Measurements from ENCODE around the gene RSU1. TPM values are rescaled to one million over a fixed set of nuclear protein-coding genes. Genes with fewer than 3 reads are reported as not detected.

Gene RSU1
- total RNA-seq, 4 donors from 2014 or later, result 25.1 to 61.6 (median 44.7) TPM

- Histone ChIP-seq H3K4me3 (no peak overlapping the region), H3K4me1 (no peaks in the 10 kb centered on the region), H3K27me3 (no peaks in the 10 kb centered on the region), H3K27ac (no peak overlapping the region), H3K36me3 (no peaks in the 10 kb centered on the region), H3K9me3 (no peaks in the 10 kb centered on the region)
- TF ChIP-seq EP300 (IDR thresholded peaks at IDR 0.05) (no peak), CTCF (IDR thresholded peaks at IDR 0.05) (no peak), POLR2A (IDR thresholded peaks at IDR 0.05) (no peak)
- DNase-seq (ENCODE audit: low spot score in 2 of 2), result no peak
- 88 to 90% methylated on average over 3 of the region's 3 CpGs for WGBS, 2 donors
Measured at GRCh38 chr10:16643502-16643901, 173.7 kb downstream of the RSU1 start.

GRCh38 chr10:16640153-16640552, 177.1 kb downstream of the RSU1 start:
- H3K4me3 ChIP-seq, result no peak overlapping the region
- 60 to 76% methylated on average over 2 of the region's 2 CpGs for WGBS, 2 donors
- DNase-seq (ENCODE audit: low spot score in 2 of 2), result no peak
- TF ChIP-seq EP300 (IDR thresholded peaks at IDR 0.05) (no peak), POLR2A (IDR thresholded peaks at IDR 0.05) (no peak), CTCF (IDR thresholded peaks at IDR 0.05) (no peak)
- H3K27me3 ChIP-seq, result no peaks in the 10 kb centered on the region
- no peaks in the 10 kb centered on the region for H3K9me3 ChIP-seq
- H3K4me1 ChIP-seq, result no peaks in the 10 kb centered on the region
- no peak overlapping the region for H3K27ac ChIP-seq
- no peaks in the 10 kb centered on the region for H3K36me3 ChIP-seq

- no peaks in the 10 kb centered on the region for H3K9me3 ChIP-seq
- H3K27me3 ChIP-seq, result no peaks in the 10 kb centered on the region
- H3K4me3 ChIP-seq, result no peak overlapping the region
- no peak for DNase-seq (ENCODE audit: low spot score in 2 of 2)
- no peak overlapping the region for H3K27ac ChIP-seq
- H3K36me3 ChIP-seq, result no peaks in the 10 kb centered on the region
- WGBS, 2 donors, result 72 to 77% methylated on average over 4 of the region's 4 CpGs
- H3K4me1 ChIP-seq, result no peaks in the 10 kb centered on the region
- TF ChIP-seq POLR2A (IDR thresholded peaks at IDR 0.05) (no peak), CTCF (IDR thresholded peaks at IDR 0.05) (no peak), EP300 (IDR thresholded peaks at IDR 0.05) (no peak)
Measured at GRCh38 chr10:16639471-16639870, 177.8 kb downstream of the RSU1 start.

- H3K27ac ChIP-seq, result no peak overlapping the region
- peaks cover 0 to 9% (median 0%) of the 10 kb centered on the region in 3 donors for H3K36me3 ChIP-seq
- TF ChIP-seq EP300 (IDR thresholded peaks at IDR 0.05), result no peak
- TF ChIP-seq CTCF (IDR thresholded peaks at IDR 0.05), result no peak
- no peak for TF ChIP-seq POLR2A (IDR thresholded peaks at IDR 0.05)
- H3K27me3 ChIP-seq, result no peaks in the 10 kb centered on the region
- no peaks in the 10 kb centered on the region for H3K9me3 ChIP-seq
- H3K4me1 ChIP-seq, result no peaks in the 10 kb centered on the region
- WGBS, 2 donors, result 91 to 92% methylated on average over 5 of the region's 5 CpGs
- H3K4me3 ChIP-seq, result no peak overlapping the region
- DNase-seq (ENCODE audit: low spot score in 2 of 2), result no peak
Measured at GRCh38 chr10:16632996-16633395, 184.2 kb downstream of the RSU1 start.

GRCh38 chr10:16626697-16627096, 190.5 kb downstream of the RSU1 start:
- Histone ChIP-seq H3K27me3 (no peaks in the 10 kb centered on the region), H3K4me3 (no peak overlapping the region), H3K27ac (no peak overlapping the region), H3K4me1 (no peaks in the 10 kb centered on the region), H3K36me3 (no peaks in the 10 kb centered on the region), H3K9me3 (no peaks in the 10 kb centered on the region)
- DNase-seq (ENCODE audit: low spot score in 2 of 2), result no peak
- WGBS, 2 donors, result 84 to 89% methylated on average over 5 of the region's 5 CpGs
- no peak for TF ChIP-seq POLR2A (IDR thresholded peaks at IDR 0.05)
- no peak for TF ChIP-seq EP300 (IDR thresholded peaks at IDR 0.05)
- no peak for TF ChIP-seq CTCF (IDR thresholded peaks at IDR 0.05)

Data from tibial nerve (tissue), 4 donors.